Measurements from ENCODE around the gene CAMP.

GRCh38 chr3:48268936-48269561 is 45.8 kb downstream of the CAMP start:
- TF ChIP-seq CTCF (IDR thresholded peaks at IDR 0.05; ENCODE audit: poor library complexity) (no peak), EZH2 (IDR thresholded peaks at IDR 0.05; ENCODE audit: borderline replicate concordance) (no peak), EZH2phosphoT487 (IDR thresholded peaks at IDR 0.05; ENCODE audit: low read depth, severe bottlenecking, unreplicated experiment) (no peak)
